ENCODE results near the gene SIN3A.
"Not testable (repeated sequence)": the region's sequence is repeated elsewhere in the genome, so short reads cannot be mapped to it uniquely, and the experiment has no call there.

The SIN3A gene

DNA sequence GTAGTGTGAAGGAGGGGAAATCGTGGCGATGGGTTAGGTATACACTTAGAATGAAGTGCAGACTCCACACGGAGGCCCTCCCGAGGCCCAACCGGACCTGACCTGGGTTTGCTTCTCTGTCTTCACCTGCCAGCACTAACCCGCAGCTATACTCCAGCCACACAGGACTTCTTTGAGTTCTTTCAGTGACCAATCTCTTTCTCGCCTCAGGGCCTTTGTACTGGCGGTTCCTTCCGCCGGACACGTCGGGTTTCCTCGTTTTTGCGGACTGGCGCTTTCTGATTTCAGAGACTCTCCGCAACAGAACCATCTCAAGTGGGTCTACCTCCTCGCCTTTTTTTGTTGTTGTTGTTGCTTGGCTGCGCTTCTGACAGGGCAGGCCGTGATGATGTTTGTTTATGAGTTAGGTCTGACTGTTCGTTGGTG, 104.7 kb downstream of the SIN3A start, which contains the start of gene NEIL1:
Gene NEIL1 (plus strand): TSS at position 244 of the 426 bp plus-strand sequence. CDS start 1,867 bp downstream, outside the sequence.
- Histone ChIP-seq H2BK5ac (ENCODE audit: low read depth, low read length, poor library complexity) (no peak within 1 kb of the TSS), H3K79me2 (ENCODE audit: control insufficient read depth, insufficient read depth, low read length, poor library complexity) (peaks cover 5% of the 10 kb centered on the region), H3K23ac (ENCODE audit: low read length) (no peak within 1 kb of the TSS), H3K27ac (ENCODE audit: low read depth, low read length) (no peak within 1 kb of the TSS), H4K12ac (ENCODE audit: low read depth, low read length) (peak within 1 kb of the TSS; percentile 77), H3K4me1 (ENCODE audit: control insufficient read depth in 1 of 2, insufficient read depth in 2 of 2, low read length in 2 of 2) (peaks cover 5 to 12% of the 10 kb centered on the region in 2 experiments), H3K36me3 (ENCODE audit: control insufficient read depth in 1 of 2, insufficient read depth in 2 of 2, low read length in 2 of 2) (no peaks in the 10 kb centered on the region), H3K9ac (ENCODE audit: low read length) (peak within 1 kb of the TSS; percentile 57), H4K91ac (ENCODE audit: low read depth, low read length) (peak within 1 kb of the TSS; percentile 64), H3K27me3 (ENCODE audit: insufficient read depth, low read length) (peaks cover 14% of the 10 kb centered on the region), H2AK5ac (ENCODE audit: low read length) (no peak within 1 kb of the TSS), H2BK120ac (ENCODE audit: insufficient read depth, low read length, poor library complexity) (peak within 1 kb of the TSS; percentile 32), H3K4me3 (ENCODE audit: low read depth, low read length) (peak within 1 kb of the TSS; percentile 66), H3K79me1 (ENCODE audit: low read length) (peaks cover 5% of the 10 kb centered on the region), H3K9me3 (ENCODE audit: insufficient read depth, low read depth, low read length) (no peaks in the 10 kb centered on the region), H3K18ac (ENCODE audit: low read length) (peak within 1 kb of the TSS; percentile 68), H2BK12ac (ENCODE audit: low read length) (no peak within 1 kb of the TSS), H3K14ac (ENCODE audit: low read length) (peak within 1 kb of the TSS; percentile 64), H3K4me2 (ENCODE audit: low read length) (peak within 1 kb of the TSS; percentile 81), H2AFZ (ENCODE audit: insufficient read depth, low read length, poor library complexity) (peak within 1 kb of the TSS; percentile 86), H4K8ac (ENCODE audit: low read depth, low read length) (peak within 1 kb of the TSS; percentile 85), H3K4ac (ENCODE audit: low read depth, low read length) (peak within 1 kb of the TSS; percentile 17)
- no CpG with 5 or more reads among the region's 20 CpGs for WGBS (ENCODE audit: extremely low coverage, insufficient coverage, insufficient read length)
- peak; percentile 88 to 95 for DNase-seq

- Histone ChIP-seq H3K4me1 (ENCODE audit: control insufficient read depth in 1 of 2, insufficient read depth in 2 of 2, low read length in 2 of 2) (peaks cover 5 to 12% of the 10 kb centered on the region in 2 experiments), H3K27me3 (ENCODE audit: insufficient read depth, low read length) (peaks cover 10% of the 10 kb centered on the region), H3K36me3 (ENCODE audit: control insufficient read depth in 1 of 2, insufficient read depth in 2 of 2, low read length in 2 of 2) (peaks cover 13 to 17% of the 10 kb centered on the region in 2 experiments)
- not testable (repeated sequence) for H2AFZ ChIP-seq (ENCODE audit: insufficient read depth, low read length, poor library complexity); H3K9me3 ChIP-seq (ENCODE audit: insufficient read depth, low read depth, low read length); H4K91ac ChIP-seq (ENCODE audit: low read depth, low read length); H3K4ac ChIP-seq (ENCODE audit: low read depth, low read length); H2BK12ac ChIP-seq (ENCODE audit: low read length); H3K23ac ChIP-seq (ENCODE audit: low read length); H3K27ac ChIP-seq (ENCODE audit: low read depth, low read length); H3K14ac ChIP-seq (ENCODE audit: low read length); H3K4me3 ChIP-seq (ENCODE audit: low read depth, low read length); H2BK120ac ChIP-seq (ENCODE audit: insufficient read depth, low read length, poor library complexity); H3K9ac ChIP-seq (ENCODE audit: low read length); H2AK5ac ChIP-seq (ENCODE audit: low read length); H3K18ac ChIP-seq (ENCODE audit: low read length); H3K79me2 ChIP-seq (ENCODE audit: control insufficient read depth, insufficient read depth, low read length, poor library complexity); H4K8ac ChIP-seq (ENCODE audit: low read depth, low read length); H3K79me1 ChIP-seq (ENCODE audit: low read length); DNase-seq; H2BK5ac ChIP-seq (ENCODE audit: low read depth, low read length, poor library complexity); H3K4me2 ChIP-seq (ENCODE audit: low read length); H4K12ac ChIP-seq (ENCODE audit: low read depth, low read length)
- WGBS (ENCODE audit: extremely low coverage, insufficient coverage, insufficient read length) = no CpG with 5 or more reads among the region's 8 CpGs
These were observed 107.5 kb downstream of the SIN3A start for GRCh38 chr15:75343953-75344352.

DNA sequence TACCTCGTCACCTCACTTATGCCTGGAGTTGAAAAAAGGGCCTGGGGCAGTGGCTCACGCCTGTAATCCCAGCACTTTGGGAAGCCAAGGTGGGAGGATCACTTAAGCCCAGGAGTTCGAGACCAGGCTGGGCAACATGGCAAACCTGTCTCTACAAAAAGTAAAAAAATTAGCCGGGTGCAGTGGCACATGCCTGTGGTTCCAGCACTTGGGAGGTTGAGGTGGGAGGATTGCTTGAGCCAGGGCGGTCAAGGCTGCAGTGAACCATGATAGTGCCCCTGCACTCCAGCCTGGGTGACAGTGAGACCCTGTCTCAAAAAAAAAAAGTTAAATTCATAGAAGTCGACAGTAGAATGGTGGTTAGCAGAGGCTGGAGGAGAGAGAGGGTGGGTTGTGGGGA, 109.3 kb downstream of the SIN3A start:
- Histone ChIP-seq H3K27me3 (ENCODE audit: insufficient read depth, low read length) (no peaks in the 10 kb centered on the region), H2BK120ac (ENCODE audit: insufficient read depth, low read length, poor library complexity) (no peak overlapping the region), H3K4ac (ENCODE audit: low read depth, low read length) (no peak overlapping the region), H3K9ac (ENCODE audit: low read length) (no peak overlapping the region), H3K18ac (ENCODE audit: low read length) (no peak overlapping the region), H3K4me1 (ENCODE audit: control insufficient read depth in 1 of 2, insufficient read depth in 2 of 2, low read length in 2 of 2) (no peaks in the 10 kb centered on the region), H2BK12ac (ENCODE audit: low read length) (no peak overlapping the region), H3K36me3 (ENCODE audit: control insufficient read depth in 1 of 2, insufficient read depth in 2 of 2, low read length in 2 of 2) (peaks cover 19 to 22% of the 10 kb centered on the region in 2 experiments), H3K27ac (ENCODE audit: low read depth, low read length) (no peak overlapping the region), H3K4me2 (ENCODE audit: low read length) (no peak overlapping the region), H4K91ac (ENCODE audit: low read depth, low read length) (no peak overlapping the region), H2AK5ac (ENCODE audit: low read length) (no peak overlapping the region), H3K79me2 (ENCODE audit: control insufficient read depth, insufficient read depth, low read length, poor library complexity) (no peaks in the 10 kb centered on the region), H3K4me3 (ENCODE audit: low read depth, low read length) (no peak overlapping the region), H2AFZ (ENCODE audit: insufficient read depth, low read length, poor library complexity) (no peak overlapping the region), H3K14ac (ENCODE audit: low read length) (no peak overlapping the region), H4K12ac (ENCODE audit: low read depth, low read length) (no peak overlapping the region), H2BK5ac (ENCODE audit: low read depth, low read length, poor library complexity) (no peak overlapping the region), H3K9me3 (ENCODE audit: insufficient read depth, low read depth, low read length) (no peaks in the 10 kb centered on the region), H3K79me1 (ENCODE audit: low read length) (peaks cover 2% of the 10 kb centered on the region), H4K8ac (ENCODE audit: low read depth, low read length) (no peak overlapping the region), H3K23ac (ENCODE audit: low read length) (no peak overlapping the region)
- WGBS (ENCODE audit: extremely low coverage, insufficient coverage, insufficient read length) = no CpG with 5 or more reads among the region's 6 CpGs
- DNase-seq = no peak

DNA sequence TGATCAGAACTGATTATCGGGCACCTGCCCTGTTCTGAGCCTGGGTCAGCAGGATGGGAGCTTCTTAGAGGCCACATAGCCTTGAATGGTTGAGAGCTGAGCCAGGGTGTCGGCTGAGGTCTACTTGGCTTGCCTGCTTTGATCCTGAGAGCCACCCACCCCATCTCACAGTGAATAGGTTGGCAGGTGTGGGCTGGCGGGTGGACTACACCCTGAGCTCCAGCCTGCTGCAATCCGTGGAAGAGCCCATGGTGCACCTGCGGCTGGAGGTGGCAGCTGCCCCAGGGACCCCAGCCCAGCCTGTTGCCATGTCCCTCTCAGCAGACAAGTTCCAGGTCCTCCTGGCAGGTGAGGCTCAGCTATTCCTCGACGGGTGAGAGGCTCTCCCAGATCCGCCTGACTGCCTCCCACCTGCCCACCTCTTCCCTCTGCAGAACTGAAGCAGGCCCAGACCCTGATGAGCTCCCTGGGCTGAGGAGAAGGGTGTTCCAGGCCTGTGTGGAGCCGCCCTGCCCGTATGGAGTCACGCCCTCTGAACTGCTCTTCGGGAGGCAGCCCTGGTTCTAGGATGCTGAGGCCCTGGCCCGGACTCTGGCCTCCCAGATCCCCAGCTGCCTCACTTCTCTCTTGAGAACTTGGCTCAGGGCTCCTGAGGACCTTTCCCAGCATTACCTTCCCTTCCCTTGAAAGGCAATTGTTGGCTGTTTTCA, 111.8 kb downstream of the SIN3A start:
- peaks cover 19 to 22% of the 10 kb centered on the region in 2 experiments for H3K36me3 ChIP-seq (ENCODE audit: control insufficient read depth in 1 of 2, insufficient read depth in 2 of 2, low read length in 2 of 2)
- H2AK5ac ChIP-seq (ENCODE audit: low read length) = no peak overlapping the region
- no peaks in the 10 kb centered on the region for H3K9me3 ChIP-seq (ENCODE audit: insufficient read depth, low read depth, low read length)
- no peak overlapping the region for H2BK12ac ChIP-seq (ENCODE audit: low read length)
- H3K9ac ChIP-seq (ENCODE audit: low read length) = no peak overlapping the region
- no peak overlapping the region for H3K4me2 ChIP-seq (ENCODE audit: low read length)
- H4K12ac ChIP-seq (ENCODE audit: low read depth, low read length) = no peak overlapping the region
- H3K4me3 ChIP-seq (ENCODE audit: low read depth, low read length) = no peak overlapping the region
- no peak overlapping the region for H4K8ac ChIP-seq (ENCODE audit: low read depth, low read length)
- H3K27ac ChIP-seq (ENCODE audit: low read depth, low read length) = no peak overlapping the region
- H4K91ac ChIP-seq (ENCODE audit: low read depth, low read length) = no peak overlapping the region
- H3K79me1 ChIP-seq (ENCODE audit: low read length) = peaks cover 2% of the 10 kb centered on the region
- no CpG with 5 or more reads among the region's 13 CpGs for WGBS (ENCODE audit: extremely low coverage, insufficient coverage, insufficient read length)
- H3K4ac ChIP-seq (ENCODE audit: low read depth, low read length) = no peak overlapping the region
- no peak overlapping the region for H2BK5ac ChIP-seq (ENCODE audit: low read depth, low read length, poor library complexity)
- DNase-seq = no peak
- H3K14ac ChIP-seq (ENCODE audit: low read length) = no peak overlapping the region
- H3K27me3 ChIP-seq (ENCODE audit: insufficient read depth, low read length) = no peaks in the 10 kb centered on the region
- H3K18ac ChIP-seq (ENCODE audit: low read length) = no peak overlapping the region
- H3K23ac ChIP-seq (ENCODE audit: low read length) = no peak overlapping the region
- H2BK120ac ChIP-seq (ENCODE audit: insufficient read depth, low read length, poor library complexity) = no peak overlapping the region
- peaks cover 7% of the 10 kb centered on the region for H3K79me2 ChIP-seq (ENCODE audit: control insufficient read depth, insufficient read depth, low read length, poor library complexity)
- H3K4me1 ChIP-seq (ENCODE audit: control insufficient read depth in 1 of 2, insufficient read depth in 2 of 2, low read length in 2 of 2) = peaks cover 5 to 8% of the 10 kb centered on the region in 2 experiments
- no peak overlapping the region for H2AFZ ChIP-seq (ENCODE audit: insufficient read depth, low read length, poor library complexity)
